Inflammatory macrophage treated with lipopolysaccharide for 1 hour (primary cell): ENCODE results near the gene C8G.
A peak's percentile ranks its signal among the peaks of the same experiment; 100 is the strongest.

Source experiments
- DNase-seq, 2 donors: peaks; one replicate each; pipeline ENCODE4 v3.0.0-alpha.2; 2020 to 2022

The C8G gene

DNA sequence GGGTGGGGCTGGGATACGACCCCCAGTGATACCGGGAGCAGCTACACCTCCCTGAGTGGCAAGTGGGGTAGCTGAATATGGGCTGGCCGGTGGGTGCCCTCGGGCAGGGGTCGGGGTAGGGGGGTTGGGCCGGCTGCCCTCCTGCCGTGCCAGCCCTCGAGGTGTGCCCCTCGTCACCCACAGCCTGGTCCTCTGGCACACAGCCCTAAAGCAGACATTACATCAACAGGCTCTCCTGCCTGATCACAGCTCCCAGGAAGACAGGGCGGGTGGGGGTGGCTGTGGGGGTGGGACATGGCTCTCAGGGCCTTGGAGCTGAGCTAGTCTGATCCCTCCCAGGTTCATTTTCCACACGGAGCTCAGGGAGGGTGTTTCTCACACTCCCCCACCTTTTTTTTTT is 23.7 kb upstream of the C8G start:
- DNase-seq, result no peak

- no peak for DNase-seq
These were observed 23.3 kb upstream of the C8G start for GRCh38 chr9:136921718-136922117.

- no peak for DNase-seq
These were observed 22.5 kb upstream of the C8G start for GRCh38 chr9:136922540-136922939.

- peak in 1 of 2 donors; percentile 22 for DNase-seq
These were observed 21.2 kb upstream of the C8G start for GRCh38 chr9:136923881-136924280.

- DNase-seq, result no peak
These were observed 19.5 kb upstream of the C8G start for GRCh38 chr9:136925414-136926153.

DNA sequence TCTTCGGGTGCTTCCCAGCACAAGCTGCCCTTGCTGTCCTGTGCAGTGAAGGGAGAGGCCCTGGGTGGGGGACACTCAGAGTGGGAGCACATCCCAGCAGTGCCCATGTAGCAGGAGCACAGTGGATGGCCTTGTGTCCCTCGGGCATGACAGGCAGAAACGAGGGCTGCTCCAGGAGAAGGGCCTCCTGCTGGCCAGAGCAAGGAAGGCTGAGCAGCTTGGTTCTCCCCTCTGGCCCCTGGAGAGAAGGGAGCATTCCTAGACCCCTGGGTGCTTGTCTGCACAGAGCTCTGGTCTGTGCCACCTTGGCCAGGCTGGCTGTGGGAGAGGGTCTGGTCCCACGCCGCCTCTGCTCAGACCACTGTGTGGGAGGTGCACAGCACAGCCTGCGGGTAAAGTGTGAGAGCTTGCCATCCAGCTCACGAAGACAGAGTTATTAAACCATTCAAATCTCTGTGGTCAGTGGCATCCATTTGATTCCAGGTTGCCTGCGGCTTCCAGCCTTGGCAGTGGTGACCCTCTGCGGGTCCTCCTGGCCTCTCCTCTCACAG is 18.8 kb upstream of the C8G start:
- DNase-seq, result no peak

DNA sequence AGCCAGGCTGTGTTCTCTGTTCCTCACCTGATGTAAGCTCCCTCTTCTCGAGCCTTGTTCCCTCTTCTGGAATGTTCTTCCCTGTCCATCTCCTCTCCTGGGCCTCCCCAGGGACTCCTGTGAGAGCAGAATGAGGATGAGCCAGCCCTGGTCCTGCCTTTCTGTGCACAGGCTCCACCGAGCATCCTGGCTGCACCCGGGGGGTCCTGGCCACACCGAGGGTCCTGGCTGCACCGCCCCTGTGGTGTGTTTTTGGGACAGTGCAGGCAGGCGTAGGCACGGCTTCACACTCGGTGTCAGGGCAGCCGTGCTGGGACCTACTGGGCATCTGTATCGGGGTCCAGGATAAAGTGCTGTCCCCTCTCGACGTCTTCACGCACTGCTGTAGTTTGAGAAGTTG is 18.3 kb upstream of the C8G start:
- no peak for DNase-seq

DNA sequence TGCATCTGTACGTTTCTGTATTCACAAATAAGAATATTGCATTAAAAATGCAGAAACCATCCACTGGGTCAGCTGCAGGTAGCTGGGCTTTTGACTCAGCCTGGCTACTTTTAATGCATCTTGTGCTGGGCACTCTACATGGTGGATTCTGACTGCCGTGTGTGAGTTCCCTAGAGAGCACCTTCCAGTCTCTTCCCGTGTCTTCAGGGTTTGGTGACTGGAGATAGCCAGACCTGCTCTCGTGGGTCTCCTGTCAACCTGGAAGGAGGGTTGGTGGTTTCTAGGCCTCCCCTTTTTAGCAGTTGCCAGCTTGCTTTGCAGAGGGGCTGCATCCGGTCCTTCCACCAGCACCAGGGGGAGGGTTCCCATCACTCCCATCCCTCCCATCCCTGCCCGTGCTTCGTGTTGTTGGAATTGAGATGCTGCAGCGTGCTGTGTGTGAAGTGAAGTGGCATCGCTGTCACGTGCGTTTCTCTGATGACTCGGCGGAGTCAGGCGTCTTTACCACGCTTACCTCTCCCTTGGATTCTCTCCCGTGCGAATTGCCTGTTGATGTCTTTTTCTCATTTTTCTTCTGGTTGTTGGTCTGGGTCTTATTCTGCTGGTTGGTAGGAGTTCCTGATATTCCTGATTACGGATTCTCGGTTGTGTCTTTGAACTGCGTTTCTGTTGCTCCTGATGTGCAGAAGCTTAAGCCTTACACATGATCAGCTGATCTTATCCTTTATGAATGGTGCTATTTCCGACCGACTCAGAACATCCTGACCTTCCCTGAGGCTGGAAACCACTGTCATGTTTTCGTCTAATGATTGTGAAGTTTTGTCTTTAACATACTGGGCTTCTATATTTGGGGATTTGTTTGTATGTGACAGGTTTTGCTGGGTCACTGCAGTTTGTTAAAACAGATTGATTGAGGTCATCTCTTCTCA is 17.4 kb upstream of the C8G start:
- DNase-seq, result peak; percentile 17 to 53

- peak; percentile 86 to 94 for DNase-seq
These were observed 16.5 kb upstream of the C8G start for GRCh38 chr9:136928591-136928990.

DNA sequence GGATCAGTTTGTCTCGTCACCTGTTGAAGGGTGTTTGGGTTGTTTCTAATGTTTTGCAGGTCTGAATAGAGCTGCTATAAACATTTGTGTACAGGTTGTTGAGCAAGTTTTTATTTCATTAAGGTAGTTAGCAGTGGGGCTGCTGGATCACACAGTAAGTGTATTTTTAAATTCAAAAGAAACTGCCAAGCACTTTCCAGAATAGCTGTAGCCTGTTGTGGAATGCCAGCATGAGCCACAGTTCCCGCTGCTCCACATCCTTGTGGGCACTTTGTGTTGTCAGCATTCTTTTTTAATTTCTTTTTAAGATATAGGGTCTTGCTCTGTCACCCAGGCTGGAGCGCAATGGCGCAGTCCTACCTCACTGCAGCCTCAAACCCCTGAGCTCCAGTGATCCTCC is 15.0 kb upstream of the C8G start:
- DNase-seq, result no peak

- DNase-seq, result peak in 1 of 2 donors; percentile 9
These were observed 13.4 kb upstream of the C8G start for GRCh38 chr9:136931611-136932130.

GRCh38 chr9:136934277-136934676 is 10.8 kb upstream of the C8G start:
- no peak for DNase-seq

DNA sequence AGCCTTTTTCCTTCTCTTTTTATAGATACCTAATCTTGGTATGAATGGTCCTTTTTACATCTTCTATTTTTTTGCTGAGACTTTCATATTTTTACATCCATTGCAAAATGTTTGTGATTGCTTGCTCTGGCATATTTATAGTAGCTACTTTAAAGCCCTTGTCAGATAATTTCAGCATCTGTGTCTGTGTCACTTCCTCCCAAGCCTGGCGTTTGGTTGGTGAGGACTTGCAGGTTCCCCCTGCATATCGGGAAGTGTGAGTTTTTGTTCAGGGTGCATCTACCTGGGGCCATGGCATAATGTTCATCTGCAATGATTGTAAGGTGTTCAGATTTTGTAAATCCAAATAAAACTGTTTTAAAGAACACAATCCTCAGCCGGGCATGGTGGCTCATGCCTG is 9.4 kb upstream of the C8G start:
- DNase-seq, result peak; percentile 20 to 39

DNA sequence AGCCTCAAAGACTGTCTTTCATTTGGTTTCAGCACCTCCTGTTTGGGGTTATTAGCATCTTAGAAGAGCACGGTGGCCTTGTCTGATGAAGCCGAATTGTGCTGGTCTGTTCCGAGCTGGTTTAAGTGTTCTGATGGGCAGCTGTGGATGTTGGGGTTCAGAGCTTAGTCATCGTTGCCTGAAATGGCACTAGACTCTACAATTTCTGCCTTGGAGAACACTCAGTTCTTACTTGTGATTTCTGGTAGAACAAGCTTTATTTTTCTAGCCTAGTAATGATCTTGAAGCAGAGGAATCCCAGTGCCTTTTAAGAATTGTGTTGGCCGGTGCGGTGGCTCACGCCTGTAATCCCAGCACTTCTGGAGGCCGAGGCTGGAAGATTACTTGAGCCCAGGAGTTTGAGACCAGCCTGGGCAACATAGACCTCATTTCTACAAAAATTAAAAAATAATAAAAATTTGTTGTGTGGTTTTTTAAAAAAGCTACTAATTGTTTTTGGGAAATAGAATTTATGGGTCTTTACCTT is 8.3 kb upstream of the C8G start:
- DNase-seq, result no peak

- no peak for DNase-seq
These were observed 7.6 kb upstream of the C8G start for GRCh38 chr9:136937186-136938001.

- DNase-seq, result no peak
These were observed 5.5 kb upstream of the C8G start for GRCh38 chr9:136939431-136939995.

DNA sequence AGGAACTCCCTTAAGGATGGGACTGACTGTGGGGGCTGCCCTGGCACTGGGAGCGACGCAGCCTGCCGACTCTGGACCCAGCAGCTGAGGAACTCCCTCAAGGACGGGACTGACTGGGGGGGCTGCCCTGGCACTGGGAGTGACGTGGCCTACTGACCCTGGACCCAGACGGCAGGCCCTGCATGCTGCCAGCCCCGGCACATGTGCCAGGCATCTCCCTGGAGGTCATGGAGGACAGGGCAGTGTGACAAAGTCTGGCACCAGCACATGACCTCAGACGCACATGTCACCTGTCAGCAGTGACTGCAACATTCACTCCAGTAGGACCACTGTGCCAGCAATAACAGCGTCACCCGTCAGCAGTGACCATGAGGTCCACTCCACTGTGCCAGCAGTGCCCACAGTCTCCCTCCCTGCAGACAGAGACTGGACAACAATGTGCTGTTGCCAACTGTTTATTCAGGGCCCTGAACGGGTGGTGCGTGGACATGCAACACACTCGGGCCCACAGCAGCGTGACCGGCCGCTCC is 5.0 kb upstream of the C8G start:
- DNase-seq, result no peak

- no peak for DNase-seq
These were observed 4.4 kb upstream of the C8G start for GRCh38 chr9:136940526-136941230.

GRCh38 chr9:136941231-136942111 is 3.6 kb upstream of the C8G start:
- DNase-seq, result no peak
